VCaP (cell line): ENCODE measurements around the gene YBEY.

Experiments
- H3K27ac ChIP-seq: fragments of 450-650 bp; 2 replicates; pipeline ENCODE4 v1.5.1; 2017
- CTCF ChIP-seq: fragments of 450-650 bp; conservative IDR thresholded peaks from 2 replicates; pipeline ENCODE4 v1.5.1; 2017; ENCODE audit warnings: mild to moderate bottlenecking, moderate library complexity

YBEY gene

GRCh38 chr21:46245213-46245915, 40.8 kb upstream of the YBEY start:
- TF ChIP-seq CTCF = no peak
- H3K27ac ChIP-seq = no peak overlapping the region

- TF ChIP-seq CTCF = no peak
- no peak overlapping the region for H3K27ac ChIP-seq
Observed at GRCh38 chr21:46246345-46246744, 39.8 kb upstream of the YBEY start.

- TF ChIP-seq CTCF = no peak
- H3K27ac ChIP-seq = no peak overlapping the region
Observed at GRCh38 chr21:46247699-46248421, 38.3 kb upstream of the YBEY start.

DNA sequence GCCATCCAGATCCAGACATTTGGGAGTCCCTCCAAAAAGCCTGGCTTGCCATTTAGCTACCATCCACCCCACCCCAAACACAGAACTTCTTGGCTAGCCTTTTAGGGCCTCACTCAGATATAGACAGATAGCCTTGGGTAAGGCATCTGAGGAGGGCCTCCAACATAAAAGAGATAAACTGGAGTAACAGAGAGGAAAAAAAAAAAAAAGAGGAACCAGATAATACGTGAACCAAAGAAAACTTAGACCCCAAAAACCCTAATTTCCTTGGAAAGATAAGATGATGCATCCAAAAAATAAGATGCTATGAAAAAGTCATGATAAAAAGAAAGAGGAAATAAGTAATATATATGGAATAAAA, 37.7 kb upstream of the YBEY start:
- no peak for TF ChIP-seq CTCF
- no peak overlapping the region for H3K27ac ChIP-seq

DNA sequence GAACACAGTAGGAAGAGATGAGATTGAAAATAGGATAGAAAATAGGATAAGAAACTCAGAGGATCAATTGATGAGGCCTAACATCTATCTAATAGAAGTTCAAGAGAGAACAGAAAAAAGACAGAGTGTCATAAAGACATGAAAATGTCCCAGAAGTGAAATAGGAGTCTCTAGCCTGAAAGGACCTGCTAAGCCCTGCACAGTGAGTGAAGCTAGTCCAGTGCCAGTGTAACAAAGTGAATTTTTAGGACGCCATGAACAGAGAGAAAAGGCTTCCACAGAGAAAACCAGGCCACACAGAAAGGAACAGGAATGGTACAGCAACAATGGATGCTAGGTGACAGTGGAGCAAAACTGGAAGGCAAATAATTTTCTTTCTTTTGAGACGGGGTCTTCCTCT, 37.3 kb upstream of the YBEY start:
- H3K27ac ChIP-seq = no peak overlapping the region
- no peak for TF ChIP-seq CTCF

DNA sequence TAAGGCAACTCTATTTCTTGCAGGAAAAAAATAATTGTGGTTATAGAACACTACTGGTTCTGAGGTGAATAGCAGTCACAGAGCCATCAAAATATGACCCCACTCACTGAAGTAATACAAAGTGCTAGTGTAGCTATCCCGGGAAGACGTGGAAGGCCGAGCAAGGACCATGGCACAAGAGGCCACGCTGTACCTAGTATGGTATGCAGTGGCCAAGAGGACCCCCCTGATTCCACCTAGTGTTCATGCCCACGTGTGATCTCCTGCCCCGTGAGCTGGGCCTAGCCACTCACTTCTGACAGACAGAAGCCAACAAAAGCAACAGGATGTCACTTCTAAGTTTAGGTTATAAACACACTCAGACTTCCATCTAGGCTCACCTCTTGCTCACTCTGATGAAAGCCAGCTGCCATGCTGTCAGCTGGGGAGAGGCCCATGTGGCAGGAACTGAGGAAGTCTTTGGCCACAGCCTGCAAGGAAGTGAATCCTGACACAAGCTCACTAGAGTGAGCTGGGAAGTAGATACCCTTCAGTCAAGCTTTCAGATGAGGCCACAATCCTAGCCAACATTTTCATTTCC, 35.9 kb upstream of the YBEY start:
- H3K27ac ChIP-seq = no peak overlapping the region
- TF ChIP-seq CTCF = no peak

GRCh38 chr21:46252840-46253239, 33.3 kb upstream of the YBEY start:
- TF ChIP-seq CTCF = no peak
- no peak overlapping the region for H3K27ac ChIP-seq
